GM12891 (cell line): ENCODE data around the gene LCA5L.

Experiments
- POLR2A ChIP-seq: IDR thresholded peaks from 2 replicates; pipeline ENCODE4 v1.6.1; 2011; ENCODE audit warnings: low read depth, low read length, control low read depth
- POLR2AphosphoS5 ChIP-seq: IDR thresholded peaks from 2 replicates; pipeline ENCODE4 v1.6.1; 2011; ENCODE audit warnings: low read depth, low read length, control low read depth
- POU2F2 ChIP-seq: IDR thresholded peaks from 2 replicates; pipeline ENCODE4 v1.6.1; 2011; ENCODE audit warnings: low read depth, mild to moderate bottlenecking, control low read depth, low read length, moderate library complexity
- SPI1 ChIP-seq: IDR thresholded peaks from 2 replicates; pipeline ENCODE4 v1.6.1; 2011; ENCODE audit warnings: low read depth, low read length, control low read depth
- TAF1 ChIP-seq: IDR thresholded peaks from 2 replicates; pipeline ENCODE4 v1.6.1; 2011; ENCODE audit warnings: low read depth, low read length, control low read depth

- TF ChIP-seq POLR2A = no peak
- TF ChIP-seq TAF1 = no peak
- no peak for TF ChIP-seq POLR2AphosphoS5
- TF ChIP-seq SPI1 = no peak
- no peak for TF ChIP-seq POU2F2
Measured at GRCh38 chr21:39386194-39386593, 59.4 kb downstream of the LCA5L start.
